NCI-H2107 (cell line): ENCODE results near the gene MED23.
A peak's percentile ranks its signal among the peaks of the same experiment; 100 is the strongest.

ENCODE experiments used
- DNase-seq: peaks from one replicate; lab custom pipeline; 2025; lab: John Stamatoyannopoulos, UW

Gene MED23

GRCh38 chr6:131638013-131638412 lies 10.0 kb upstream of the MED23 start:
- DNase-seq: no peak

- no peak for DNase-seq
Observed at GRCh38 chr6:131636880-131637792, 9.1 kb upstream of the MED23 start, which contains the start of gene ENPP3. TSS of gene ENPP3 (plus strand) at chr6:131637302. CDS start at chr6:131637385, 83 bp downstream.

- peak; percentile 16 for DNase-seq
Observed at GRCh38 chr6:131635384-131636340, 7.6 kb upstream of the MED23 start.

DNA sequence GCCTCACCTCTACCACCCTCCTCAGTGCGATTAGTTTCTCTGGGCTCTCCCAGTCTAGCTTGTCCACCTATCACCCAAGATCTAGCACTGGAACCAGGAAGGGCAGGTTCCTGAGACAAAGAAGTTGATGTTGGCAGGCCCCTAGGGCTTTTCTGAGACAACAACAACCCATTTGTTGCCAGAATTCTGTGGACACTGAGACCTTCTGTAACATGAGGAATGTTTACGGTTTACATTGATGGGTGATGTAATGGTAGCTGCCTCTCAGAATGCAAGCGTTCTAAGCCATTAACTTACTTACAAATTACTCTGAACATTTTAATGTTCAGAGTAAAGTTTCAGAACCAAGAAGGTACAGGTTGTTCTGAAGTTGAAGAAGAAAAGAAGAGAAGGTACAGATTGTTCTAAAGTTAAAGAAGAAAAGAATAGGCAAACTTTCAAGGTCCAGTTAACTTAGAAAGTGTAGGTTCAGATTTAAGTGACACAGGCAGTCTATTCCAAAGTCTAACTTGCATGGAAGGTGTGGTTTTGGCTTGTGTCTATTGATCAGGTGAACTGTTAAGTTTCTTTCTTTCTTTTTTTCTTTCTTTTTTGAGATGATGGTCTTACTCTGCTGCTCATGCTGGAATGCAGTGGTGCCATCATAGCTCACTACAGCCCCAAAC lies 3.7 kb upstream of the MED23 start:
- no peak for DNase-seq

GRCh38 chr6:131629651-131630050 lies 1.6 kb upstream of the MED23 start:
- no peak for DNase-seq

- DNase-seq: no peak
Observed at GRCh38 chr6:131628726-131629125, 684 bp upstream of the MED23 start.

GRCh38 chr6:131615275-131615674 lies 12.8 kb downstream of the MED23 start:
- no peak for DNase-seq

GRCh38 chr6:131613296-131613925 lies 14.6 kb downstream of the MED23 start:
- no peak for DNase-seq

GRCh38 chr6:131602781-131603312 lies 25.2 kb downstream of the MED23 start:
- no peak for DNase-seq

DNA sequence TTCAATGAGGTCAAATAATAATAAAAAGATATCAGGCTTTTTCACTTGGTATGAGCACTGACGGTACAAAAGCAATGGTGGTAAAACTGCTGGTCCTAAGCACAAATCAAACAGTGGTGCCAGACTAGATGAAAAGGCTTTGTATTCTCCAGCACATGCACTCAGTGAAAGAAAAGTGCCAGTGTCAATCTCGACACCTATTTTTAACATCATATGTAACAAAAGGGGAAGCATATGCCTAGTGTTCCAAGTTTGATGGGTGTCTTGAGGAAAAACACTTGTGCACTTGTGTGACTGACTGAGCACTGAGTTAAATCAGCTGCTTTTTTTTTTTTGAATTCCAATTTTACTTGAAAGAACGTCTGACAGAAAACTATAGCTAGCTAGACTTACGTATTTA lies 27.3 kb downstream of the MED23 start:
- no peak for DNase-seq

DNA sequence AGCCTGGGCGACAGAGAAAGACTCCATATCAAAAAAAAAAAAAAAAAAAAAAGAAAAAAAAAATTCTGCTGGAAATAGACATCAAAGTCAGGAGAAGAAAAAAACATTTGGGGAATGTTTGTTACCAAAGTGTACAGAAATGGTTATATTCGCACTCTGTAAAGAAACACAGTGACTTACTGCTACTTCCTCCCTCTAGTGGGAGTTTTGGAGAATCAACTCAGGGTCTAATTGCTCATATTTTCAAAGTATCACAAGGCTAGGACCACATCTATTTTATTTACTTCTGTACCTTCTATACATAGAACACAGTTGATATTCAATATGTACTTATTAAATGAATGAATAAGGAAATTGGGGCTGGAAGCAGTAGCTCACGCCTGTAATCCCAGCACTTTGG lies 30.6 kb downstream of the MED23 start:
- DNase-seq: no peak

DNA sequence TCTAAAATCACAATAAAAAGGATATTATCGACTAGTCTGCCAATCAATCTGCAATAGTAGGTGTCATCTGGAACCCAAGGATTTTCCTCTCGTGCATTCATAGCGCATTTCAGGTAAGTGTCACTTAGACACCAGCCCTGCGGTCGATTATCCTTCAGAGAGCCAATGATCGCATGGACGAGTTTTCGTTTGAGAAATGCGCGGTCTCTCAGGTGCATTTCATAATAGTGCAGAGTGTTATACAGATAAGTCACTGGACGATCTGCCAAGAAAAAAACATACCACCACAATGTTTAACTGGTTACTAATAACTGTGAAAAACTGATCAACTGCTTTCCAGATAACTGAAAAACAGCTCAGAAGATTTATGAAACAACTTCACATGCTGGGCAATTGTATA lies 34.0 kb downstream of the MED23 start:
- DNase-seq: no peak

DNA sequence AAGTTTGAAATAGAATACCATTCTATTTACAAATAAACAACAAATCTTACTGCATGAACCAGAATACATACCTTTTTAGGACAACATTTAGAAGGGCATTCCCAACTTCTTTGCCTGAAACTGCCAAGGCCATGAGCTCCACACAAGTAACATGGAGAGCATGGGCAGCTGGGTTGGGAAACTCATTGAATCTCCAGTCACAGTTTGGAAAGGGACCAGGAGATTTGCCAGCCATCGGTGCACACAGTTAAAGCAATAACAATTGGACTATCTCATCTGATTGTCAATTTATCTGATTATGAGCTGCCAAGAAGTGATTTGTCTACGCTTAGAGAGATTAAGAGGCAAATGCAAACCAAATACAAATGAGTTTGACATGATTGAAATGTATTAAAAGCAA lies 35.1 kb downstream of the MED23 start:
- DNase-seq: no peak

DNA sequence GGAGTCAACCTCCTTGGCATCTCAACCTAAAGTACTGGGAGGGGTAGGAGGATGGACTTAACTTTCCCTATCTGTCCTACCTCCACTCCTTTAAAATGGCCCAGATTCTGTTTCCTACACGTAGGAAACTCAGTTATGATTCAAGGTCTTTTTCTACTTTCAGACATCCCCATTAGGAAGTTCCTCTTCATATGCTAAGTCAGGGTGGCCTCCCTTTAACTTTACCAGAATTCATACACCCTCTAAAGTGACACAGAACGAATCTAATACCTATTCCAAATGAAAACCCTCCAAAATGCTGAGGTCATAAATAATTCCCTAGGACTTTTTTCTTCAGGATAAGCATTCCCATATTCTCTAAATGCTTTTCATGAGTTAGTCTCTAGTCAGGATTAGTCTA lies 39.4 kb downstream of the MED23 start:
- DNase-seq: no peak

- no peak for DNase-seq
Observed at GRCh38 chr6:131587909-131588308, 40.1 kb downstream of the MED23 start.

GRCh38 chr6:131586543-131586942 lies 41.5 kb downstream of the MED23 start:
- no peak for DNase-seq

DNA sequence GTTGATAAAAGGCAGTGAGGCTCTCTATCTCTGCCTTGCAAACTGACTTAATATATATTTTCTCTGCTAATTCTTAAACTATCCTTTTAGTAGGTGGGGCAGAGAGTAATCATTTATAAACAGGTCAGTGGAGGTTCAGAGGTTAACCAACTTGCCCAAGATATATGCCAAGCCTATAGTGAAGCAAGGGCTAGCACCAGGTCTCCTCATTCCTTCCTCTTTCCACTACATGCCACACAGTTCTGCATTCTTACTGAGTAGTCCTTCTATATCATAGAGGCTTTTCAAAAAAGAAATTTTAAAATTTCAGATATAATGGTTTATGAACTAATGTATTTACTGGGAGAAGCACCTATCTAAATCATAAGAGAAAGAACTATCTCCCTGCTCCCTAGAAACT lies 46.5 kb downstream of the MED23 start:
- DNase-seq: no peak

- DNase-seq: no peak
Observed at GRCh38 chr6:131575834-131576478, 52.1 kb downstream of the MED23 start.

GRCh38 chr6:131574686-131575085 lies 53.4 kb downstream of the MED23 start:
- no peak for DNase-seq

GRCh38 chr6:131574133-131574532 lies 53.9 kb downstream of the MED23 start:
- DNase-seq: no peak
